Endothelial cell of umbilical vein (primary cell): Measurements from ENCODE around the gene GUCA2A. TPM values are rescaled to one million over a fixed set of nuclear protein-coding genes. Genes with fewer than 3 reads are reported as not detected.

ENCODE experiments used
- BruUV-seq: library from RNA; stranded (reverse); fragments of 400-500 nt; replicated peaks from 2 replicates; lab custom pipeline; 2021; lab: Mats Ljungman, UMichigan
- CTCF ChIA-PET: fragments of 300-600, 350-600 bp; sonication (Branson Sonifier 250); formaldehyde crosslinking; loops from one replicate; lab custom pipeline; 2021; ENCODE audit warnings: antibody characterized with exemption, inconsistent platforms; lab: Charles Lee
- POLR2A ChIA-PET: fragments of 300-600, 350-600 bp; sonication (Branson Sonifier 250); formaldehyde crosslinking; loops from one replicate; lab custom pipeline; 2021; ENCODE audit warnings: antibody characterized with exemption, inconsistent platforms; lab: Charles Lee
- DNase-seq: peaks from one replicate; pipeline ENCODE4 v3.0.0-alpha.2; 2011; ENCODE audit warnings: low read depth, low spot score
- FAIRE-seq: peaks from 2 replicates; lab custom pipeline; 2011; peaks lifted over from hg19 to GRCh38; lab: Jason Lieb, UNC
- H2AFZ ChIP-seq: 2 replicates; pipeline ENCODE4 v1.6.0; 2012; ENCODE audit warnings: low read depth, low read length, control low read depth, inconsistent platforms
- H3K27ac ChIP-seq: 2 replicates; pipeline ENCODE4 v1.5.1; 2011; ENCODE audit warnings: low read depth, mild to moderate bottlenecking, control low read depth, low read length, moderate library complexity; ENCODE audit not compliant: insufficient read depth
- H3K27me3 ChIP-seq, 2 experiments: 2 replicates each; pipeline versions ENCODE4 v1.6.0 to v1.6.1; 2011; ENCODE audit warnings: low read length in 2 of 2, mixed read lengths in 1 of 2; ENCODE audit not compliant: control insufficient read depth in 2 of 2, insufficient read depth in 2 of 2
- H3K36me3 ChIP-seq, 2 experiments: 2 replicates in 1 of 2; 3 replicates in 1 of 2; pipeline ENCODE4 v1.5.1; 2011; ENCODE audit warnings: low read length in 2 of 2, mild to moderate bottlenecking in 1 of 2, moderate library complexity in 1 of 2; ENCODE audit not compliant: control insufficient read depth in 2 of 2, insufficient read depth in 2 of 2; ENCODE audit errors: extremely low read depth in 1 of 2
- H3K4me1 ChIP-seq: 3 replicates; pipeline ENCODE4 v1.5.1; 2011; ENCODE audit warnings: mild to moderate bottlenecking, low read length; ENCODE audit not compliant: control insufficient read depth, insufficient read depth; ENCODE audit errors: extremely low read depth
- H3K4me2 ChIP-seq: 2 replicates; pipeline ENCODE4 v1.6.1; 2011; ENCODE audit warnings: low read length, control low read depth, mixed read lengths; ENCODE audit not compliant: insufficient read depth
- H3K4me3 ChIP-seq, 3 experiments: fragments of 200-600 bp in 1 of 3; sonication (generic), shearing (Covaris generic) in 1 of 3; replicated peaks in 1 of 3; 2 replicates each; pipeline ENCODE4 v1.5.1; 2011 to 2016; ENCODE audit warnings: control low read depth in 3 of 3, low read length in 3 of 3, mild to moderate bottlenecking in 2 of 3, inconsistent platforms in 1 of 3, low read depth in 1 of 3, moderate library complexity in 1 of 3; ENCODE audit not compliant: insufficient read depth in 1 of 3
- H3K79me2 ChIP-seq: 2 replicates; pipeline ENCODE4 v1.6.0; 2012; ENCODE audit warnings: low read length, inconsistent platforms; ENCODE audit not compliant: control insufficient read depth, insufficient read depth
- H3K9ac ChIP-seq: replicated peaks from 2 replicates; pipeline ENCODE3; 2011; ENCODE audit warnings: low read length, control low read depth; ENCODE audit not compliant: insufficient read depth; ENCODE audit errors: extremely low read depth
- H3K9me1 ChIP-seq: replicated peaks from 3 replicates; pipeline ENCODE4 v1.6.0; 2011; ENCODE audit warnings: mild to moderate bottlenecking, low read length; ENCODE audit not compliant: control insufficient read depth, insufficient read depth; ENCODE audit errors: extremely low read depth
- H3K9me3 ChIP-seq: replicated peaks from 2 replicates; pipeline ENCODE4 v1.5.1; 2012; ENCODE audit warnings: low read length, inconsistent platforms; ENCODE audit not compliant: control insufficient read depth, insufficient read depth
- H4K20me1 ChIP-seq: replicated peaks from 2 replicates; pipeline ENCODE3; 2011; ENCODE audit warnings: mild to moderate bottlenecking, low read length; ENCODE audit not compliant: control insufficient read depth, insufficient read depth; ENCODE audit errors: extremely low read depth
- EZH2 ChIP-seq: IDR thresholded peaks from 2 replicates; pipeline ENCODE4 v1.6.1; 2012; ENCODE audit warnings: borderline replicate concordance, low read depth, mild to moderate bottlenecking, moderate library complexity, low read length, inconsistent platforms; ENCODE audit not compliant: severe bottlenecking
- FOS ChIP-seq: IDR thresholded peaks from 2 replicates; pipeline ENCODE4 v1.6.1; 2011; ENCODE audit warnings: mild to moderate bottlenecking, low read length, moderate library complexity, borderline replicate concordance; ENCODE audit not compliant: insufficient read depth
- GATA2 ChIP-seq: IDR thresholded peaks from 2 replicates; pipeline ENCODE4 v1.7.0; 2011; ENCODE audit warnings: low read depth, mild to moderate bottlenecking, moderate library complexity, mixed read lengths, low read length; ENCODE audit not compliant: insufficient read length, insufficient read depth
- JUN ChIP-seq: IDR thresholded peaks from 2 replicates; pipeline ENCODE4 v1.6.1; 2011; ENCODE audit warnings: borderline replicate concordance, low read depth; ENCODE audit not compliant: insufficient read length, insufficient read depth
- MYC ChIP-seq: IDR thresholded peaks from one replicate; pipeline ENCODE4 v1.6.1; 2011; ENCODE audit warnings: mild to moderate bottlenecking, low read depth, low read length
- POLR2A ChIP-seq: IDR thresholded peaks from 2 replicates; pipeline ENCODE4 v1.6.1; 2012; ENCODE audit warnings: low read depth, mild to moderate bottlenecking, control low read depth, low read length
- POLR2AphosphoS5 ChIP-seq: IDR thresholded peaks from 2 replicates; pipeline ENCODE4 v1.6.1; 2012; ENCODE audit warnings: low read depth, mild to moderate bottlenecking, control low read depth, low read length, moderate library complexity; ENCODE audit not compliant: insufficient read depth
- dilution Hi-C: fragments of 300-500 bp; cut with MboI; formaldehyde crosslinking; loops from one replicate; pipeline ENCODE4 v1.15.0; 2019; ENCODE audit warnings: low sequenced_read_pairs; ENCODE audit not compliant: extremely low pct_ligation_motif_present
- intact Hi-C: fragments of 100-400 bp; cut with micrococcal nuclease; formaldehyde crosslinking; loops from one replicate; pipeline ENCODE4 v1.10.0; 2022
- polyA plus RNA-seq, 4 experiments: library from polyadenylated mRNA; depleted of rRNA in 3 of 4; stranded (reverse) in 3 of 4; unstranded in 1 of 4; fragments of >200 nt; gene quantifications; 2 replicates each; pipeline versions ENCODE4 v1.2.1 to v1.2.3, GENCODE V29; 2011 to 2012; ENCODE audit warnings: missing spikeins in 1 of 4
- total RNA-seq: library from RNA; stranded (reverse); gene quantifications from 2 replicates; pipeline ENCODE4 v1.2.3, GENCODE V29; 2021
- TF ChIP-seq, protein P1 (sequence below), 2 donors: IDR thresholded peaks; 1 replicate in 1 of 2; 2 replicates in 1 of 2; pipeline ENCODE4 v1.5.1; 2011; ENCODE audit warnings: low read length in 2 of 2, mild to moderate bottlenecking in 2 of 2, moderate library complexity in 2 of 2, control low read depth in 1 of 2, inconsistent platforms in 1 of 2, low read depth in 1 of 2; ENCODE audit not compliant: insufficient read depth in 1 of 2; ENCODE audit errors: extremely low read depth in 1 of 2
- TF ChIP-seq, protein P2 (sequence below): IDR thresholded peaks from 2 replicates; pipeline ENCODE4 v1.6.1; 2011; ENCODE audit not compliant: insufficient read depth, insufficient read length

Gene GUCA2A
- total and polyA plus RNA-seq, 2 donors (not counting 3 experiments of a cell fraction or from before 2014, with no cell fraction given) = not detected

- peaks cover 32% of the 10 kb centered on the region for H3K79me2 ChIP-seq
- H3K9ac ChIP-seq = no peak overlapping the region
- no TSS peak for BruUV-seq
- intact Hi-C loops (no loop called here), dilution Hi-C loops (no loop called here)
- FAIRE-seq = no peak
- no peak for DNase-seq
- peaks cover 2% of the 10 kb centered on the region for H4K20me1 ChIP-seq
- no peaks in the 10 kb centered on the region for H3K9me3 ChIP-seq
- no peak overlapping the region for H3K27ac ChIP-seq
- CTCF ChIA-PET = interaction anchor here (1.9 kb wide), 1 partner anchor 33 kb away, joined by 8 read pairs; no protein-coding TSS in a partner anchor
- H3K36me3 ChIP-seq = no peaks in the 10 kb centered on the region
- no peak overlapping the region for H3K4me2 ChIP-seq
- no peaks in the 10 kb centered on the region for H3K9me1 ChIP-seq
- H3K4me1 ChIP-seq = peaks cover 9% of the 10 kb centered on the region
- no peaks in the 10 kb centered on the region for H3K27me3 ChIP-seq
- TF ChIP-seq EZH2 = no peak
- TF ChIP-seq JUN = no peak
- peak; percentile 5 for TF ChIP-seq FOS
- peak; percentile 22 for TF ChIP-seq GATA2
- TF ChIP-seq MYC = no peak
- TF ChIP-seq, protein P1, sequence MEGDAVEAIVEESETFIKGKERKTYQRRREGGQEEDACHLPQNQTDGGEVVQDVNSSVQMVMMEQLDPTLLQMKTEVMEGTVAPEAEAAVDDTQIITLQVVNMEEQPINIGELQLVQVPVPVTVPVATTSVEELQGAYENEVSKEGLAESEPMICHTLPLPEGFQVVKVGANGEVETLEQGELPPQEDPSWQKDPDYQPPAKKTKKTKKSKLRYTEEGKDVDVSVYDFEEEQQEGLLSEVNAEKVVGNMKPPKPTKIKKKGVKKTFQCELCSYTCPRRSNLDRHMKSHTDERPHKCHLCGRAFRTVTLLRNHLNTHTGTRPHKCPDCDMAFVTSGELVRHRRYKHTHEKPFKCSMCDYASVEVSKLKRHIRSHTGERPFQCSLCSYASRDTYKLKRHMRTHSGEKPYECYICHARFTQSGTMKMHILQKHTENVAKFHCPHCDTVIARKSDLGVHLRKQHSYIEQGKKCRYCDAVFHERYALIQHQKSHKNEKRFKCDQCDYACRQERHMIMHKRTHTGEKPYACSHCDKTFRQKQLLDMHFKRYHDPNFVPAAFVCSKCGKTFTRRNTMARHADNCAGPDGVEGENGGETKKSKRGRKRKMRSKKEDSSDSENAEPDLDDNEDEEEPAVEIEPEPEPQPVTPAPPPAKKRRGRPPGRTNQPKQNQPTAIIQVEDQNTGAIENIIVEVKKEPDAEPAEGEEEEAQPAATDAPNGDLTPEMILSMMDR (IDR thresholded peaks at IDR 0.05; ENCODE audit: extremely low read depth in 1 of 2, insufficient read depth in 1 of 2, low read depth in 1 of 2, low read length in 2 of 2) = no peak
- no peak for TF ChIP-seq POLR2AphosphoS5
- TF ChIP-seq, protein P2, sequence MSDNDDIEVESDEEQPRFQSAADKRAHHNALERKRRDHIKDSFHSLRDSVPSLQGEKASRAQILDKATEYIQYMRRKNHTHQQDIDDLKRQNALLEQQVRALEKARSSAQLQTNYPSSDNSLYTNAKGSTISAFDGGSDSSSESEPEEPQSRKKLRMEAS = no peak
- TF ChIP-seq POLR2A = no peak
- H2AFZ ChIP-seq = no peak overlapping the region
- H3K4me3 ChIP-seq = no peak overlapping the region
- POLR2A ChIA-PET = no interaction called here
These were observed 41.6 kb upstream of the GUCA2A start for GRCh38 chr1:42206164-42206563.
